Measurements from ENCODE around the gene PCK1. TPM values are rescaled to one million over a fixed set of nuclear protein-coding genes. Genes with fewer than 3 reads are reported as not detected.

The PCK1 gene
- total RNA-seq, 4 donors from 2014 or later: 16.1 to 131 (median 65.2) TPM

DNA sequence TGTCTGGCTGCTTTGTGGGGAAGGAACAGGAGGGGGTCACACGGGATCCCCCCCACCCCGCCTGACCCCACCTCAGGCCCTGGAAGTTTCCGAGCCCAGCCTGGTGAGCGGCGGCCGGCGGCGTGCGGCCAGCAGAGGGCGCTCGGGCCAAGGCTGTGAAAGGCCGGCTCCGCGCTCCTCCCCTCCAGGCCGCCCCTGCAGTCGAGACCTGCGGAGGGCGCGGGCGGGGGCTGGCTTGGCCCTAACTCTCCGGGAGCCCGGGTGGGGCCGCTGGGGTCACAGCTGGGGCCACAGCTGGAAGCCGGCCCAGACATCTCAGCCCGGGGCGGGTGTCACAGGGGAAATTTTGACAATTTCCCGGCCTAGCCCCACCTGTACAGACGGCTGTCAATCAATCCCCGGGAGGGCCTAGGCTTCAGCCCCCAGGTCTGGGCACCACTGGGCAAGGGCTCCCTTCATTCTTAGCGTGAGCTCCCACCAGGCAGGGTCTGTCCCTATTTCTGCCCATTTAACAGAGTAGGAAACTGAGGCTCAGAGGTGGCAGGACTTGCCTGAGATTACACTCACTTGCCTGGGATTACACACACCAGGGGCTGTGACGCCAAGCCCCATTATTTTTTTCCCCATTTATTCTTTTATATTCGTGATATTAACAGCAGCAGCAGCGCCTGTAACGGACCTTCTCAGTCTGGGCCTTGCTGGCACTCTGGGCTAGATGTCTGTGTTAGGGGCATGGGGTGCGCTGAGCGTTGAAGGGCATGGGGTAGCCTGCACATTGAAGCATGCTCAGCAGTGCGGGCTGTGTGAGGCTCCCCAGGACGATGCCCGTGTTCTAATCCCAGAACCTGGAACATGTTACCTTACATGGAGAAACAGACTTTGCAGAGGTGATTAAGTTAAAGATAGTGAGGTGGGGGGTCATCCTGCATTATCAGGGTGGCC, 36.4 kb downstream of the PCK1 start:
- WGBS, 2 donors: 35 to 57% methylated on average over 14 to 22 of the region's 39 CpGs
- TF ChIP-seq POLR2A (IDR thresholded peaks at IDR 0.05): no peak
- TF ChIP-seq, protein P1, sequence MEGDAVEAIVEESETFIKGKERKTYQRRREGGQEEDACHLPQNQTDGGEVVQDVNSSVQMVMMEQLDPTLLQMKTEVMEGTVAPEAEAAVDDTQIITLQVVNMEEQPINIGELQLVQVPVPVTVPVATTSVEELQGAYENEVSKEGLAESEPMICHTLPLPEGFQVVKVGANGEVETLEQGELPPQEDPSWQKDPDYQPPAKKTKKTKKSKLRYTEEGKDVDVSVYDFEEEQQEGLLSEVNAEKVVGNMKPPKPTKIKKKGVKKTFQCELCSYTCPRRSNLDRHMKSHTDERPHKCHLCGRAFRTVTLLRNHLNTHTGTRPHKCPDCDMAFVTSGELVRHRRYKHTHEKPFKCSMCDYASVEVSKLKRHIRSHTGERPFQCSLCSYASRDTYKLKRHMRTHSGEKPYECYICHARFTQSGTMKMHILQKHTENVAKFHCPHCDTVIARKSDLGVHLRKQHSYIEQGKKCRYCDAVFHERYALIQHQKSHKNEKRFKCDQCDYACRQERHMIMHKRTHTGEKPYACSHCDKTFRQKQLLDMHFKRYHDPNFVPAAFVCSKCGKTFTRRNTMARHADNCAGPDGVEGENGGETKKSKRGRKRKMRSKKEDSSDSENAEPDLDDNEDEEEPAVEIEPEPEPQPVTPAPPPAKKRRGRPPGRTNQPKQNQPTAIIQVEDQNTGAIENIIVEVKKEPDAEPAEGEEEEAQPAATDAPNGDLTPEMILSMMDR (IDR thresholded peaks at IDR 0.05): peak; percentile 96 to 99 (median 98)
- H3K36me3 ChIP-seq: no peaks in the 10 kb centered on the region
- H3K27me3 ChIP-seq: no peaks in the 10 kb centered on the region
- peak overlapping the region in 2 of 4 donors; percentile 7 to 16 for H3K4me3 ChIP-seq
- peaks cover 0 to 11% (median 6%) of the 10 kb centered on the region in 4 donors for H3K4me1 ChIP-seq
- no peaks in the 10 kb centered on the region for H3K9me3 ChIP-seq
- H3K27ac ChIP-seq: no peak overlapping the region
- DNase-seq (ENCODE audit: low spot score in 2 of 2): peak; percentile 49 to 61

DNA sequence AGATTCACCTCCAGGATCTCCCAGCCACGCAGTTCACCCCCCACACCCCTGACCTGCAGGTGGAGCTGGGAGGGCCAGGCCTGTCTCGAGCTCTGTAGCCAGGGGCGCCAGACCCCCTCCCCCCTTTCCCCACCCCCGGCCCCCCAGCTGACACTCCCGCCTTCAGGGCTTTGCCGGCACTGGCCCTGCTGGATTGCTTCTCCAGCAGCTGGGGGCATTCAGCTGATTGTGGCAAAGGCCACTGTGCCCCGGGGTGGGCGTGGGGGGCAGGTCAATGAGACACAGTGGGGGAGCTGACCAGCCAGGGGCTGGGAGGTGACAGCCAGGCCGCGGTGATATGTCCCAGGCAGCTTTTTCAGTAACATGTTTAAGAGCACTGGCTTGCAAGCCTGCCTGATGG, 37.1 kb downstream of the PCK1 start:
- Histone ChIP-seq H3K27me3 (no peaks in the 10 kb centered on the region), H3K9me3 (no peaks in the 10 kb centered on the region), H3K27ac (no peak overlapping the region), H3K4me3 (no peak overlapping the region), H3K4me1 (peaks cover 0 to 11% (median 6%) of the 10 kb centered on the region in 4 donors), H3K36me3 (no peaks in the 10 kb centered on the region)
- TF ChIP-seq EP300 (IDR thresholded peaks at IDR 0.05): no peak
- TF ChIP-seq, protein P1 (IDR thresholded peaks at IDR 0.05): no peak
- no peak for TF ChIP-seq POLR2A (IDR thresholded peaks at IDR 0.05)
- 74 to 80% methylated on average over 8 of the region's 10 CpGs for WGBS, 2 donors
- no peak for DNase-seq (ENCODE audit: low spot score in 2 of 2)

DNA sequence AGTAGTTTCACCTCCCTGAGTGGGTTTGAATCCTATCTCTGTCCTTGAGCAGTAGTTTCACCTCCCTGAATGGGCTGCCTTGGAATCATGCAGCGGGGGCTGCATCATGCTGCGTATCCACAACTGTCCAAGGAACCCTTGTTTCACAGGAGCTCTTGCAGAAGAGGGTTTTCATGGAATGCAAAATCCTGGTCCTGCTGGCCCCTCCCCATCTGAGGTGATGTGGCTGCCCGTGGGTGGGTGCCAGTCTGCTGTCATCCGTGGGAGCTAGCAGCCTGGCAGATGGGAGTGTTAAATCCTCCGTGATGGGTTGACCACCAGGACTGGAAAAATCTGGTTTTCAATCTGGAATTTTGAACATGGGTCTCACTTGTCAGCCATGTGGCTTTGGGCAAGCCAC, 37.6 kb downstream of the PCK1 start:
- no peak for DNase-seq (ENCODE audit: low spot score in 2 of 2)
- Histone ChIP-seq H3K4me1 (peaks cover 0 to 11% (median 6%) of the 10 kb centered on the region in 4 donors), H3K4me3 (no peak overlapping the region), H3K27ac (no peak overlapping the region), H3K36me3 (no peaks in the 10 kb centered on the region), H3K9me3 (no peaks in the 10 kb centered on the region), H3K27me3 (no peaks in the 10 kb centered on the region)
- TF ChIP-seq EP300 (IDR thresholded peaks at IDR 0.05) (no peak), POLR2A (IDR thresholded peaks at IDR 0.05) (no peak)
- TF ChIP-seq, protein P1 (IDR thresholded peaks at IDR 0.05): no peak
- WGBS, 2 donors: 81 to 92% methylated on average over 5 of the region's 5 CpGs

DNA sequence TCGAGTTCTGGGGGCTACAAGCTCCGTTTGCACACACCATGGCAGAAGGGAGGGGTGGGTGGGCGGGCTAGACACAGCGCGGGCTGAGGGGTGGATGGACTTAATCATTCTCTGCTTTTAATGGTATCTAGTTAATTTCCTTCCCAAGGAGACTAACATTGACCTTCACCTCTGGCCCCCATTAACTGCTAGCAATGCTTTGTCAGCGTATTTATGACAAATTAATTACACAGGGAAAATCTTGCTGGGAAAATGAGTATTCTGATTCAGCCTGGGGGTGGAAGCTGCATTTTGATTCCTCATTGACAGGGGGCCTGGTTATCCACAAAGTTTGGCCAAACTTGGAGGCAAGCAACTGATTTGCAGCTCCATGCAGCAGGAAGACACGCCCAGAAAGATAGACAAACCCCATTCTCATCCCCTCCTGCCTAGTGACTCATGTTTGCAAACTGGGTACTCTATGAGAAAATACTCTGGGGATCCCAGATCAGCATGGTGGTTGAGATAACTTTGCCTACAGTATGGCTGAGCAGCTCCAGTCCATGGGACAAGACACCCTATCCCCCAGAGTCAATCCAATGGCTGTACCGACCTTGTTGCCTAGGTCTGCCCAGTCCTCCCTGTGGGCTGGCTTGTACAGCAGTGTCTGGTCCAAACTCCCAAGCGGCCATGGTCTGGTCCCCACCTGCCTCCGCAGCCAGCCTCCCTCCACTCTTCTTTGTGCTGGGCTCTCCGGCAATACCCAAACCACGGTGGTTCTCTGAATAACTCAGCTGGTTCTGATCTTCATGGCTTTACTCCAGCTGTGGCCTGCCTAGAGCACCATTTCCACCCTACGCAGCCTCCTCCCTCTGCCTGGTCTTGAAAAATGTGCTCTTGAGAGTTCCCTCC, 39.7 kb downstream of the PCK1 start:
- WGBS, 2 donors: 72 to 73% methylated on average over 13 of the region's 13 CpGs
- Histone ChIP-seq H3K36me3 (no peaks in the 10 kb centered on the region), H3K27ac (no peak overlapping the region), H3K4me3 (no peak overlapping the region), H3K9me3 (no peaks in the 10 kb centered on the region), H3K27me3 (no peaks in the 10 kb centered on the region), H3K4me1 (peaks cover 0 to 11% (median 6%) of the 10 kb centered on the region in 4 donors)
- no peak for DNase-seq (ENCODE audit: low spot score in 2 of 2)
- TF ChIP-seq, protein P1 (IDR thresholded peaks at IDR 0.05): no peak
- TF ChIP-seq EP300 (IDR thresholded peaks at IDR 0.05): no peak
- TF ChIP-seq POLR2A (IDR thresholded peaks at IDR 0.05): no peak

All from tibial nerve (tissue), 4 donors.